Mesenteric fat pad (tissue), 1 donor: ENCODE data around the gene CAMKMT. TPM values are rescaled to one million over a fixed set of nuclear protein-coding genes. Genes with fewer than 3 reads are reported as not detected.

Experiments
- DNase-seq: peaks from one replicate; pipeline ENCODE4 v3.0.0-alpha.2; 2020; ENCODE audit warnings: low spot score
- long read RNA-seq: library from polyadenylated mRNA; unstranded; transcript quantifications from one replicate; pipeline ENCODE4 v2.0.0, GENCODE V29; 2020
- total RNA-seq: library from RNA; stranded (reverse); fragmentation: NEBNext Ultra II Directional; extraction: Animal tissue kit (Norgen Biotek cat#: 25700); gene quantifications from one replicate; pipeline ENCODE4 v1.2.1, GENCODE V29; 2021
- donor health status: DM: yes; HTN: yes; CAD: no.

Gene CAMKMT
- total RNA-seq = 10.2 TPM
- long read RNA-seq, partial matches to known transcripts = 0 of 8 reads
- long read RNA-seq, other reads (novel, unspliced or antisense) = 8 of 8 reads

GRCh38 chr2:44361330-44362206 is at the start of gene CAMKMT, which contains the start of gene PREPL:
CAMKMT (plus strand) TSS chr2:44361947.
PREPL (minus strand) TSS chr2:44361494; CDS start chr2:44346342, 15,152 bp downstream.
- peak; percentile 99 for DNase-seq

- DNase-seq = no peak
These were observed 47.4 kb upstream of the CAMKMT start for GRCh38 chr2:44314362-44314761.

- no peak for DNase-seq
These were observed 45.8 kb upstream of the CAMKMT start for GRCh38 chr2:44315945-44316344.

GRCh38 chr2:44320832-44321231 is 40.9 kb upstream of the CAMKMT start:
- no peak for DNase-seq

- no peak for DNase-seq
These were observed 40.4 kb upstream of the CAMKMT start for GRCh38 chr2:44321360-44321759.

- no peak for DNase-seq
These were observed 36.7 kb upstream of the CAMKMT start for GRCh38 chr2:44324971-44325426.

- no peak for DNase-seq
These were observed 35.9 kb upstream of the CAMKMT start for GRCh38 chr2:44325897-44326296.

GRCh38 chr2:44326548-44327264 is 35.0 kb upstream of the CAMKMT start:
- DNase-seq = no peak

- DNase-seq = no peak
These were observed 33.0 kb upstream of the CAMKMT start for GRCh38 chr2:44328750-44329149.

GRCh38 chr2:44329343-44329742 is 32.4 kb upstream of the CAMKMT start:
- no peak for DNase-seq

- DNase-seq = no peak
These were observed 30.9 kb upstream of the CAMKMT start for GRCh38 chr2:44330801-44331200.

- DNase-seq = no peak
These were observed 27.8 kb upstream of the CAMKMT start for GRCh38 chr2:44333994-44334393.

- DNase-seq = no peak
These were observed 25.8 kb upstream of the CAMKMT start for GRCh38 chr2:44335806-44336538.

- no peak for DNase-seq
These were observed 18.9 kb upstream of the CAMKMT start for GRCh38 chr2:44342854-44343253.

GRCh38 chr2:44347526-44347925 is 14.2 kb upstream of the CAMKMT start:
- no peak for DNase-seq

- DNase-seq = no peak
These were observed 13.3 kb upstream of the CAMKMT start for GRCh38 chr2:44348400-44348799.

GRCh38 chr2:44349506-44349905 is 12.2 kb upstream of the CAMKMT start:
- DNase-seq = no peak

- DNase-seq = no peak
These were observed 10.7 kb upstream of the CAMKMT start for GRCh38 chr2:44351088-44351487.

GRCh38 chr2:44351676-44352075 is 10.1 kb upstream of the CAMKMT start:
- no peak for DNase-seq

- no peak for DNase-seq
These were observed 9.2 kb upstream of the CAMKMT start for GRCh38 chr2:44352510-44352909.

GRCh38 chr2:44354761-44355160 is 7.0 kb upstream of the CAMKMT start:
- DNase-seq = no peak
